HG03108 (cell line): ENCODE data around the gene PLLP.

Experiments
- ATAC-seq: cut with Tn5 transposase; IDR thresholded peaks from one replicate; pipeline ENCODE4 v1.9.1; 2021; ENCODE audit warnings: moderate library complexity; ENCODE audit not compliant: unreplicated experiment

The PLLP gene

DNA sequence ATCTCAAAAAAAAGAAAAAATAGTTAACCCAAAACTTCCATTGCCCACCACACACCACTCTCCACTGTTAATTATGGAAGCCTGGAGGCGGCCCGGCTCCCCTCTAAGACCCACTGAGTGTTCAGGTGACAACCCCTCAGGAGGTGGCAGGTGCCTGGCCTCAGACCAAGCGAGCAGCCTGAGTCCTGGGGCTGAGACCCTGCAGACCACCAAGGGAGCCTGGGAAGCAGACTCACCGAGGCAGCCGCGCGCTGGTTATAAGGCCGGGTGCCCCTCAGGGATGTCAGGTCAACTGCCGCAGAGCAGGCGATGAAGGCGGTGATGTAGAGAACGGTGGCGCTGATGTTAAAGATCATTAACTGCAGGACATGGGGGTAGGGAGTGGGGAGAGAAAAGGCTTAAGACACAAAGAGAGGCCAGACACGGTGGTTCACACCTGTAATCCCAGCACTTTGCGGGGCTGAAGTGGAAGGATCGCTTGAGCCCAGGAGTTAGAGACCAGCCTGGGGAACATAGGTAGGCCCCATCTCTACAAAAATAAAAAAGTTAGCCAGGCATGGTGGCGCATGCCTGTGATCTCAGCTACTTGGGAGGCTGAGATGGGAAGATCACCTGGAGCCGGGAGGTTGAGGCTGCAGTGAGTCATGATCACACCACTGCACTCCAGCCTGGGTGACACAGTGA lies 26.1 kb downstream of the PLLP start:
- no peak for ATAC-seq

DNA sequence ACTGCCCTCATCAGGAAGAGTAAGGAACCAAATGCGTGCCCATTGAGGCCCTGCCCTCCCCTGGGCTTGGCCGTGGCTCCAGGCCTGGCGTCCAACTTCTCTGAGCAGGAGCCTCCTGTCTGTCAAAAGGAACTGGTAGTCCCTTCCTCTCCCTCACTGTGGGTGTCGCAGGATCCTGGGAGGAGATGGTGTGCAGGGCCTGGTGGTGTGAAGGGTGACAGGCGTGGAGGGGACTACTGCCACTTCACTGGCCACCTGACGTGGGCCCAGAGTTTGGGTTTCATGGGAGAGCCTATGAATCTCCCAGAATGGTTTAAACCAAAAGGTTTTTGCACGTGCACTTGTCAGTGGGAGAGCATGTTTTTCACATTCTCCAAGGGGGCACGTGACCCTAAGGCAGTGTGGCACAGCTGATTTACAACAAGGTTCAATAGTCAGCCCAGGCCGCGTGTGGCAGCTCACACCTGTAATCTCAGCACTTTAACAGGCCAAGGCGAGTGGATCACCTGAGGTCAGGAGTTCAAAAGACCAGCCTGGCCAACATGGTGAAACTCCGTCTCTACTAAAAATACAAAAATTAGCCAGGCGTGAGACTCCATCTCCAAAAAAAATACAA lies 26.9 kb downstream of the PLLP start:
- ATAC-seq = no peak

DNA sequence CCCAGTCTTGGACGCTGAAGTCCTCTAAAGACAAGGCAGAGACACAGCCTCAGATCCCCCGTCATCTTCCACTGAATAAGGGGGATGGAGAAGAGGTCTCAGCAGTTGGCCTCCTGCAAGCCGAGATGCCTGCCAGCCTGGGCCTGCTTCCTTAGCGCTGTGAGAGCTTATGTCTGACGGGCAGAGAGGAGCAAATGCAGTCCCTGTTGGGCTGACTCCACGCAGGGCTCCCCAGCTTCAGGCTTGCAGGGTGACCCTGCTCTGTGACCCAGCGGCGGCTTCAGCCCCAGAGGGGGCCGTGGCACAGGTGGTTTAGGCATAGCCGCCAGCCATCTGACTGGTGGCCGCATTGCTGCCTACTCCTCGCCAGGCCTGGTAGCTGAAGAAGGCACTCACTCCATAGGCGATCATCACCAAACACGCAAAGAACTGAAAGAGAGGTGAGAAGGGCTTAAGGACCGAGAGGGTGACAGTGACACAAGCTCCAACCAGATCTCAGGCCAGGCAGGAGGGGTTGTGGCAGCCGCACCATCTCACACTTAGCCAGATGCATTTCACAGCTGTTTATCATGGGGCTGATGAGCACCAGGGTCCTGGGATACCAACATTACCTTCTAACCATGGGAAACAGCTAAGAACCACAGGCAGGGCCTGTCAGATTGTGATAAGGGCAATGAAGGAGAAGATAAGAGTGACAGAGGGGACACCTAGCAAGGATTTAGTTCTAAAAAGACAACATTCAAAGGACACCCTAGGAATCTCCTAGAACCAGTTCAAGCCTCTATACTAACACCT lies 27.7 kb downstream of the PLLP start:
- no peak for ATAC-seq

DNA sequence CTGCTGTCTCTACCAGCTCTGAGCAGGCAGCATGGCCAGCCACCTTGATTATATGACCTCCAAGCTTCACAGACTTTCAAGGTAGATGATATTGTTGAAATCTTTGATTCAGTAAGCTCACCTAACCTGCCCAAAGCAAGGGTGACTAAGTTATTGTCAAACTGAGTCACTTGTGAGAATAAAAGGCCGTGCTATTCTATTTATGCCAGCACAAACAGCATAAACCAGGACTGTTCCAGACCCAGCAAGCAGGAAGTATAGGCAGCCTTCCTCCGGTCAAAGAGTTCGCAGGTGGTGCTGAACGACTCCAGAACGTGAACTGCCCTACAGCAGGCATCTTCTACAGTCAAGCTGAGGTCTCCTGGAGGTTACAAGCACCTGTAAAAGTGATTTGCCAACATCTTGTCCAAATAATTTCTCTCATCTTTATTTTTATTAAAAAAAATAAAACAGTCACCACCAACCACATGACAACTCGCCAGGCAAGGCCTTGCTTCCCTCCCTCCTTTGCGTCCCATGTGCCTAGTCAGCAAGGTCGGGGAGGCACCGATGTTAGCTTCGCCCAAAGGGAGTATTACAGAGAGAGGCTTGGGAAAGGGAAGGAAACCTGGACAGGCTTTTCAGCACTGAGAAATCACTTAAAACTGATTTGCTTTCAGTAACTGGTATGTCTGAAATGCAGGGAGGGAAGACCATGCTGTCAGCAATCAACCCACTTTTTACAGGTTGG lies 28.6 kb downstream of the PLLP start:
- ATAC-seq = no peak

DNA sequence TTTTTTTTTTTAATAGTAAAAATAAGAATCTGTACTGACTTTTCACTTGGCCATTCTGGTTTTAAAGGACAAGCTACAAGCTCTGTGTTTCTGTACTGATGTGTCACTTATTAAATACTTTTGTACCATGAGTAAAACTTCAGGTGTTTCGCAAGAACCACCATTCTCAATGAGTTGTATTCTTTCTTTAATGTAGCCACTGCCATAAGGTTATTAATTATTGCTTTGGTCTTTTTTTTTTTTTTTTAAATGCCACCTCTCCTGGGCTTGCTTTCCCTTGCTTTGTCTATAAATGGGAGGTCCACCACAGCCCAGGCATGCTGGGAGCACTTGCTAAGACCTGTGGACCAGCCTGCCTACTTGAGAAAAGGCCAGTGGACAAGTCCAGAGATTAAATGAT lies 31.0 kb downstream of the PLLP start:
- no peak for ATAC-seq

DNA sequence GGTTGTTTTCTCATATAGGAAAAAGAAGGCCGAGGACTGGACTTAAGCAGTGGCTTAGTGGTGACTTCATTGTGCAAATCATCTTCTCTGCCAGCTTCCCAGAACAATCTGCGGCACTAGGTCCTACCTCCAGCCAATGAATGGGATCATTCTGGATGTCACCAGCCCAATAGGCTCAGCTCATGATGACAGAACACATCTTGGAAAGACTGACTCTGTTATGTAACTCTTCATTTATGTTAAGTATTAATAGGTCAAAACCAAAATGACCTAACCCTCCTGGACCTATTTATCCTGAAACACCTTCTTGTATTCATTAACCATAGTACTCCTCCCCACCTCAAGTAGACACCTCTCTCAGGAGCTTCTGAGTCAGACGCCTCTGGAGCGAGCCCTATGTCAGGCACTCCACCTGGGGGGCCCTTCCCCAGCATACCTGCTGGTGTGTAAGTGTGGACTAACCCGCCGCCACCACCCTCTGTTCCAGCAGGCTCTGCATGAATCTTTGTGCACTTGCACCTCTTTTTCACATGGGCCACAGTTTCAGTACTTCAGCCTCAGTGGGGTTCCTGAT lies 32.2 kb downstream of the PLLP start:
- ATAC-seq = no peak

DNA sequence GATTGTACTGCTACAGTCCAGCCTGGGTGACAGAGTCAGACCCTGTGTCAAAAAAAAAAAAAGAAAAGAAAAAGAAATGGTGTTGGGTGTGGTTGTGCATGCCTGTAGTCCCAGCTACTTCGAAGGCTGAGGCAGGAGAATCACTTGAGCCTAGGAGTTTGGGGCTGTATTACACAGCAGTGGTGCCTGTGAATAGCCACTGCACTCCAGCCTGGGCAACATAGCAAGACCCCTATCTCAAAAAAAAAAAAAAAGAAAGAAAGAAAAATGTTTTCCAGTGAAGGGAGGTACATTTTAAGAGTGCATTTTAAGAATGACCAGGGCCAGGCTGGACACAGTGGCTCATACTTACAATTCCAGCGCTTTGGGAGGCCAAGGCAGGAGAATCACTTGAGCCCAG lies 33.1 kb downstream of the PLLP start:
- no peak for ATAC-seq

DNA sequence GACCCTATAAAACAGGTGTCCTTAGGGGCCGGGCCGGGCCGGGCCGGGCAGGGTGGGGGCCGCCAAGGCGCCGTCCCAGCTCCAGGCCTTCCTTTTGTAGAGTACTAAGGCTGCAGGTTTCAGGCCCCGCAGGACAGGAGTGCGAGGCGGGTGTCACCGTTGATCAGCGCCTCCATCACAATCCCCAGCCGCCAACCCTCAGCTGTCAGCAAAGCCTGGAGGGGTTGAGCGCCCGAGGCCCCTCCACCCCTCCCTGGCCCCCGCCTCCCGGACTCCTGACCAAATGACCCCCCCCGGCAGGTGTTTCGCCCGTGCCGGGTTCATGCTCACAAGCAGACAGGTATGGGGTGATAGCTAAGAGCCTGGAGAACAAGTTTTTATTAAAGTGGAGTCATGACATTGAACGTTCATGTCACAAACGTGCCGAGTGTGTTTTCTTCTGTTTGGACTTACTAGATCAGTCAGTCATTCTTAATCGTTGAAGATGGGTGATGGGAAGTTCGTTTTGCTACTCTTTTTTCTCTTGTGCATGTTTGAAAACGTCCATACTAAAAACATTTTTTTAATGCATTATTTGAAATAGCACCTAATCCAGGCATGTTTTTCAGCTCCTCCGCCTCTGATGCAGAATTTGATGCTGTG lies 38.9 kb downstream of the PLLP start:
- no peak for ATAC-seq

DNA sequence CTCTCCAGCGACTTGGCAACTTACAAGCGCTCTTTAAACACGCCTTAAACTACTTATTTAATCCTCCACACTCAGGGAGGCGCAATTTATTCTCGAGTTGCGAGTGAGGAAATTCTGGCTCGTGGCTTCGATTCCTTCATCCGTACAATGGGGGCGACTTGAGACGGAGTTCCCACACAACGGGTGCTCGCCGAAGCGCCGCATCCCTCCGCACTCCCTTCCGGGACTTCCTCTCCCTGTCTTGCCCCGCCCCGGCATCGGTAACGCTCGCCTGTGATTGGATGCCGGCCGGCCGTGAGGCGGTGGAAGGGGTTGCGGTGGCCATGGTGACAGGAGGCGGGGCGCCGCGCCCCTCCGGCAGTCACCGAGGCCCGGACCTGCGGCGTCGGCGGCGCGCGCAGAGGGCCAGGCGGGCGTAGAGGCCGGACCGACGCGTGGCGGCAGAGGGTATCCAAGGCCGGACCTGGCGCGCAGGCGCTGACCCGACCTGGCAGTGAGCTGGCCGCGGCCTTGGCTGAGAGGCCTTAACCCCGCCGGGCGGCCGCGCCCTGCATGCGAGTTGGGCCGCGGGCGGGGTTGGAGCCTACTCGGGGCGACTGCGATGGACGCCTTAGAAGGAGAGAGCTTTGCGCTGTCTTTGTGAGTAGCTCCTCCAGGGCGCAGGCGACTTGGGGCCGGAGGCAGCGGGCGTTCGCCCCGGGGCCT lies 39.6 kb downstream of the PLLP start, which contains the start of gene ARL2BP:
ARL2BP (plus strand) TSS at position 493 of the 705 bp plus-strand sequence; CDS start at position 602, 109 bp downstream.
- peak; percentile 96 for ATAC-seq

DNA sequence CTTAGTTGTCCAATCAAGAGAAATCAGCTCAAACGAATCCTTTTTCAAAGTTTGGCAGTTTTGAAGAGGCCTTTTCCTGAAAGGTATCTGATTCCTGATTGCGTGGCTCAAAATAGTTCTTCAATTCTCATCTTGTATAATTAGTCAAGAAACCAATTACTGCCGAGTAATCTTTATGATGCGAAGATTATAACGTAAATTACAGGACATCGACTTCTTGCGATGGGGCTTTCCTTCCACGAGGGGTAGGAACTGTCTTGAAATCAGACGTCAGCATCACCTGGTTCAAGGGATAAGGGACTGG lies 40.1 kb downstream of the PLLP start:
- no peak for ATAC-seq

DNA sequence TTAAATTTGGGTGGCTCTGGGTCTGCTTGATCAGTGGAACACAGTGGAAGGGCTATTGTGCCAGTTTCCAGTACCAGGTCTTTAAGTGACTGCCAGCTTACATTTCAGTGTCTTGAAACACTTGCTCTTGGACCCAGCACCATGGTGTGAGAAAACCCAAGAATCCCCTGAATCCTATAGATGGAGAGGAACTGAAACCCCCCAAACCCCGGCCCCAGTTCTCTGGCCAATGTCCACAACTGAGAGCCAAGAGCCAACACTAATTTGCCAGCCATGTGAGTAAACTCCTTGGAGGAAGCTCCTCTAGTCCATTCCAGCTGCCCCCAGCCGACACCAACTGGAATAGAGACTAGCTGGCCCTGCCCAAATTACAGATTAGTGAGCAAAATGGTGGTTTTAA lies 41.8 kb downstream of the PLLP start:
- no peak for ATAC-seq

DNA sequence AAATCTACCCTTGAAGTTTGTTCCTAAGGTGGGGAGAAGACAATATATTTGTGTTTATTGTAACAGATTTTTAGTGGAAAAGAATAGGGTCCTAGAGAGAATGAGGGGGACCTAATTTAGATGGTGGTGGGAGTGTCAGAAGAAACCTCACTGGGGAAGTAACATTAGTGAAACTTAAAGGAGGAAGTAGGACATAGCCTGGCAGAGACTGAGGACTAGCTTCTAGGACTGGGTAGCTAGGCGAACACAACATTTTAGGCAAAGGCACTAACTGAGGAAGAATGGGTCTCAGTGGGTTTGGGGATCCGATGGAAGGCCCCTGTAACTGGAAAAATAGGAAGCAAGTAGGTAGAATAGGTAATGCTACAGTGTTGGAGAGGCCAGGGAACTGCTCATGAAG lies 43.6 kb downstream of the PLLP start:
- ATAC-seq = no peak

DNA sequence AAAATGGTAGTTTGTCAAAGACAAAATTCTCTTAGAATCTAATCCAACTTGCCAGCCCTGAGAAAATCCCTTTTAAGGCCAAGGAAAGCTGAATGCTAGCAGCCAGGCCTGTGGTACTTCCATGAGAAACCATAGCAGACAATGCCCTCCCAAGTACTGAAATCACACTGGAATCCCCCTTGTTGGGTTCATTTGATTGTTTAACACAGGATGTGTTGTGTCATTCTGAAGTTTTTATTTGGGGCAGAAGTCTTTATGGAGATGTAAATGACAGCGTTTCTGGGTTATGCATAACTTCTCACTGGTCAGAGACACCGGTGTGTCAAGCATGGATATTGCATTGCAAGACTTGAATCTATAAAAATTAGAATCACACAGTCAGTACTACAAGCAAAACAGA lies 45.4 kb downstream of the PLLP start:
- no peak for ATAC-seq

DNA sequence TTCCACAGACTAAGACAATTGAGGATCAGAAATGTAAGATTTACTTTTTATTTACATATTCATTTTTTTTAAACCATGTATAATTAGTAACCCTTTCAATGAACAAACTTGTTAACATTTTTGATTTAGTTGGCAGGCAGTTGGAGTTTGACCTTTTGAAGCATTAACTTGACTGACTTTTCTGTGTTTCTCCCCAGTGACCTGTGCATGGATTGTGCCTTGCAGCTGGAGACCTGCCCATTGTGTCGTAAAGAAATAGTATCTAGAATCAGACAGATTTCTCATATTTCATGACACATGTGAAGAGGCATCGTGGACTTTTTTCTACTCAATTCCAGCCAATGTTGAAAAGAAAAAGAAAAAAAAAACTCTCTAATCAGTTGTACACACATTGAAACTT lies 45.8 kb downstream of the PLLP start:
- ATAC-seq = no peak

DNA sequence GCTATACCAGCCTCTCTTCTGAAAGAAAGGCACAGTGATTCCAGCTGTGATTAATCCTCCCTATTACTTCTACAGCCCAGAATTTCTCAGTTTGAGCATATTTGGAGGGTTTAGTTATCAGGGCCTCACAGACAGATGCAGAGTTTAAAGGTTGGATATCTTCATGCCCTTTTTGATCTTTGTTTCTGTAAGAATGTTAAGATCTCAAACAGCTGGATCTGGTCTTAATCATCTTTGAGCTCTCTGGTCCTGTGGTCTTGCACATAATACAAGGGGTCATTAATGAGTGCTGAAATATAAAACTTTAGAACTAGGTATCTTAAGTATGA lies 48.5 kb downstream of the PLLP start:
- ATAC-seq = no peak

DNA sequence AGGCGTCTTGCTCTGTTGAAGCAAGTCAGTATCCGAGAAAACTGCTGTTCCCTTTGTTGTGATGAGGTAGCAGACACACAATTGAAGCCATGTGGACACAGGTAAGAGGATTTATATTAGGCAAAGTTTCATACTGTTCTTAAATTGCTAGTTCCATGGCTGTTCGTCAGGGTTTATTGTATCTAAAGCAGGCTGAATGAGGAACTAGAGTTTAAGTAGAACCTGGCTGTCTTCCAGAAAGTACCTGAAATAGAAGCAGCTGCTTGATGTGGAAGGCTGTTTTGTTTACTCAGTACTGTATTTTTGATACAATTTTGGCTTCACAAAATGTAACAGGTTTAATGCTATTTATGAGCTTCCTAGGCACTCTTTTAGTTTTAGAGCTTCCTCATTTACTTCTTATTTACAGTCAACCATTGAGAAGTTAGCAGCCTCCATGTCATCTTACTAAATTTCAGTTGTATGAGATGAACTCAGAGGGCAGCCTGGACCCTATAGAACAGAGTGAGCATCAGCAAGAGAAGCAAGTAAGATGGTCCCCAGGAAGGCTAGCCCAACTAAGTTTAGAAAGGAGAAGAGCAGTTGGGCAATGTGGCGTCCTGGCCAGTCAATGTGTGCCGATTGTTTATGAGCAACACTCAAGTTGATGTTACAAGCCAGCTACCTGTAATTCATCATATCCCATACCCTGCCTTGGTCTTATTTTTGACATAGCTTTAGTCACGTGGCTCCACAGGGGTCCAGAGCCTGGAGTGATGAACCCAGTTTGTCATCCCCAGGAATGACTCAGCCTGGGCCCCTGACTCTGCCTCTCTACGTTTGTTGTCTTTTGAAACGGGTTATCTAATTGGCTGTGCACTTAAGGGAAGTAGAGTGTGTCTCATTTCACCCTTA lies 49.1 kb downstream of the PLLP start:
- no peak for ATAC-seq

DNA sequence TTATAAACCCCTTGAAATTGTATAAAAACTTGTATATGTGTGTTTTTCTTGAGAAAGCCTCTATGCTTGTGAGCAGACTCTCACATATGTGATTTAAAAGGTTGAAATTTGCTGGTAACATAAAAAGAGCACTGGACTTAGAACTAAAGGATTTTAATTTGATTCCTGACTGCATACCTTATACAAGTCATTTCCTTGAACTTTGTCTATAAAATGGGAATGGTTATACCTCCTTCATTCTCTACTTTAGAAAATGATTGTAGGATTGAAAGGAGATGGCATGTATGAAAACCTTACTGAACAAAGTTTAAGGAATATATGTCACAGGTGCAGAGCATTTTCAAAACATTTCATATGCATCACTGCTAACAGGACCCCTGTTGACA lies 49.8 kb downstream of the PLLP start:
- ATAC-seq = no peak

DNA sequence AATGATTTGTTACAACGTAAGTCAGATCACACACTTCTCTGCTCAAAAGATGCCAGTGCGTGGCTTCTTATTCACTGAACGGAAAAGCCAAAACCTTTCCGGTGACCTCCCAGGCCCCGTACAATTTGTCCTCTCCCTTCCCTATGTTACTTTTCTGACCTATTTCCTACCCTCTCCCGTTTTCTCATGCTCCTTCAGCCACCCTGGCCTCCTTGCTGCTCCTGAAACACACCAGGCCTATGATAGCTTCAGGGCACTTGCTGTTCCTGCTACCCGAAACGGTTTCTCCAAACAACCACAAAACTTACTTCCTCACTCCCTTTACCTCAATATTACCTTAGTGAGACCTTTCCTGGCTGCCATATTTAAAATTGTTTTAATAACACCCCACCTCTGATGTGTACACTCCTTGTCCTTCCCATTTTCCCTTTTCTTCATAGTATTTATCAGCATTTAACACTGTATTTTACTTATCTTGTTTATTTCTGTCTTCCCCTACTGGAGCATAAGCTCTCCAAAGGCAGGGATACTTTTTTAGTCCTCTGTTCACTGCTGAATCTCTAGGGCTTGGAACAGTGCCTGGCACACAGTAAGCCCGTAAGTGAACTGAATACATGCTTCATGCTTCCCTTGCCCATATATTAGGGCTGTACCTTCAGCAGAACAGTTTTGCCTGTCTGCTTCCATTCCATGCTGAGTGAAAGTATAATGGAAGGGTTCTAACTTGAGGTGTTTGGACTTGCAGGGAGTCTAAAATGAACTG lies 50.3 kb downstream of the PLLP start:
- ATAC-seq = no peak
